ENCODE data around the gene PRSS21.

PRSS21 gene

DNA sequence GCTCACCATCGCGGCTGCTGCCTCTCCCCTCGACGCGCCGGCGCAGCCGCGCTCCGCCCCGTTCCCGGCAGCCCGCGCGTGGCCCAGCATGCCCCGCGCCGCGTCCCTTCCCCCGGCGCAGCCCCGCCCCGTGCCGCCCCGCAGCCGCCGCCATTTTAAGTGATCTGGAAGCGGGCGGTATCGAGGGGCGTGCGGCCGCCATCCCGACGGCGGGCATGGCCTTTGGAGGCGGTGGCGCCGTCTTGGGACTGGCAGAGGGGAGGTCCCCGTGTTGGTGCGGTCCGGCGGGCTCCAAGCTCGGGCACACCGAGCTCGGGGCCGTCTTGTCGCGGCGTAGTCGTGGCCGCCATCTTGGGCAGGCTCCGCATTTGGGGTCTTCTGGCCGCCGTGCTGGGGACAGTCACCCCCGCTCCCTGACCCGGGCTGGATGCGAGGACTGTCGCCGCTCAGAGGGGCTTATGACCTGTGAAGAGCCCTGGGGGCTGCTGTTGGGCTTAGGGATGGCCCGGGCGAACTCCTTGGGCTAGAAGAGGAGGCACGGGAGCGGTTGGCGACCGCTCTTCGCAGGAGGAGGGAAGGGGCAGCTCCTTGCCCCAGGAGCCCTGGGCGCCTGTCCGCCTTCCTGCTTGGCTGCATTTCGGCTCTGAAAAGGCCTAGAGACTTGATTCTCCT is 39.7 kb upstream of the PRSS21 start, which contains the start of gene ELOB:
Gene ELOB, minus strand, starts transcription at position 50 of the 672 bp plus-strand sequence. Its CDS starts 41 bp downstream, at position 9.
- DNase-seq (ENCODE audit: low spot score in 2 of 2) = peak; percentile 81 to 93
- H3K9me3 Mint-ChIP-seq = no peaks in the 10 kb centered on the region
- peak; percentile 93 for ATAC-seq

DNA sequence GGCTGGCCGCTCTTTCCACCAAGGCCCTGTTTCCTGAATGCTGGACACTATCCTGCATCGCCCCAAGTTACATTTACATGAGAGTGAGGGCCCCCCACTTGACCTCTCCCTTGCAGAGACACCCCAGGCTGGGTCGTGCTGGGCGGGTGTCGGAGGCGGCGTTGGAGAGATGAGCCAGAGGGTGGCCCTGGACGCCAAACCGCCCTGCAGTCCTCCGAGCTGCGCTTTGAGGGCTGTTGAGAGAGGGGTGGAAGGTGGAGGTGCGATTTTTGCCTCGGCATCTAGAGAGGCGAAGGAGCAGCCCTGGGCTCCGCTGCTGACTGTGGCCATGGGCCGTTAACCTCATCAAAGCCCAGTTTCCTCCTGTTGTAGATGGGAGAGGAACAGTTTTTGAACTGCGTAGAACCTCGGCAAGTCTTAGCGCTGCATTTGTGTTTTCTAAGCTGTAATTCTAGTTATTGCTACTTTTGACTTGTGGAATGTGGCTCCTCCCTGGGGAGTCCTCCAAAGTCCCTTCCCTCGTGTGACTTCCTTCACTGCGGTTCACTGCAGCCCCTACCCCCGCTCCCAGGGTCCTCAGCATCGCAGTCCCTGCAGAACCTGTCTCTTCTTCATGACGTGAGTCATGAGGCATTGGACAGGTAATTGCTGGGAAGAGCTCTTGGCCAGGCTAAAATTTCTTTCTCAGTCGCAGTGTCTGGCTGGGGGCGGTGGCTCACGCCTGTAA is 39.0 kb upstream of the PRSS21 start:
- Mint-ChIP-seq H3K36me3 (peaks cover 39% of the 10 kb centered on the region), H3K4me1 (peaks cover 36% of the 10 kb centered on the region), H3K9me3 (no peaks in the 10 kb centered on the region), H3K4me3 (peak overlapping the region; percentile 90), H3K27ac (peak overlapping the region; percentile 98)
- no peak for DNase-seq (ENCODE audit: low spot score in 2 of 2)
- peak; percentile 17 for ATAC-seq

More for the DNA sequence above, 39.7 kb upstream of the PRSS21 start, which contains the start of gene ELOB:
- Mint-ChIP-seq H3K36me3 (peaks cover 46% of the 10 kb centered on the region), H3K4me3 (peak within 1 kb of the TSS; percentile 90), H3K27ac (peak within 1 kb of the TSS; percentile 98), H3K4me1 (peaks cover 43% of the 10 kb centered on the region)

DNA sequence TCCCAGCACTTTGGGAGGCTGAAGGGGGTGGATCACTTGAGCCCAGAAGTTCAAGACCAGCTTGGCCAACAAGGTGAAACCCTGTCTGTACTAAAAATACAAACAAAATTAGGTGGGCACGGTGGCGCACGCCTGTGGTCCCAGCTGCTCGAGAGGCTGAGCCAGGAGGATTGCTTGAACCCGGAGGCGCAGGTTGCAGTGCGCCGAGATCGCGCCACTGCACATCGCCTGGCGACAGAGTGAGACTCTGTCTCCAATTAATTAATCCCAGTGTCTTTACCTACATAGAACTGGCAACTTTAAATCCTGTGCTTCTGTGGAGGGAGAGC is 38.4 kb upstream of the PRSS21 start:
- DNase-seq (ENCODE audit: low spot score in 2 of 2) (no peak), ATAC-seq (no peak)
- no peaks in the 10 kb centered on the region for H3K9me3 Mint-ChIP-seq
- H3K4me1 Mint-ChIP-seq = peaks cover 35% of the 10 kb centered on the region
- peak overlapping the region; percentile 90 for H3K4me3 Mint-ChIP-seq
- peak overlapping the region; percentile 98 for H3K27ac Mint-ChIP-seq
- H3K36me3 Mint-ChIP-seq = peaks cover 34% of the 10 kb centered on the region

DNA sequence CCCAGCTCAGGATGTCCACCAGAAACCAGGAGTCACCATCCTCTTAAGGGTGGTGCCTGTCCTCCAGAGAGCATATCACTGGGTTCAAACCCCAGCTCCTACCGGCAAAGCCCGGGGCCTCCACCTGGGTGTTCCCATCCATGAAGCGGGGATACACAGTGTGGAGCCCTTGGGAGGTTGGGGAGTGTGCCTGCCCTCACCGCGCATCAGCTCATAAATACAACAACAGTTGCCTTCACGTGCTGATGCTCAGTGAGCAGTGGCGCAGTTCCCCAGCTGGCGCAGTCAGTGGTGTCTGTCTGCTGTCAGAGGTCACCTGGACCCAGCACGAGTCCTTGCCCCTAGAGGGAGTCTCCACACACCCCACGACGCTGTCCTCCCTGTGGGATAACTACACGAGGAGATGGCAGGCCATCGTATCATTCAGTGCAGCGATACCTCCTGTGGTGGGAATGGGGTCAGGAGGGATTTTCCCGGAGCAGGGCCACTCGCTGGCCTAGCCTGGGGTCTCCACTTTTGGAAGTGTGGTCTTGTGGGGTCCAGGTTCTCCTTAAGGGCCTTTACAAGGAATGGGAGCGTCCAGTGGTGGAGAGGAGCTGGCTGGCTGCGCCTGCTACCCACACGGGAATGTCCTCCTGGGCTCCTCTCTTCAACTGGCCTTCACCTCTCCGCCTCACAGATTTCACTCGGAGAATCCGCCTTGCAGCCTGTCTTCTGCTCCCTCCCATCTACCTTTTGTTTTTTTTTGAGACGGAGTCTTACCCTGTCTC is 37.7 kb upstream of the PRSS21 start:
- peak overlapping the region; percentile 98 for H3K27ac Mint-ChIP-seq
- H3K36me3 Mint-ChIP-seq = peaks cover 27% of the 10 kb centered on the region
- ATAC-seq = no peak
- no peaks in the 10 kb centered on the region for H3K9me3 Mint-ChIP-seq
- H3K4me1 Mint-ChIP-seq = peaks cover 35% of the 10 kb centered on the region
- H3K4me3 Mint-ChIP-seq = peak overlapping the region; percentile 90
- no peak for DNase-seq (ENCODE audit: low spot score in 2 of 2)

DNA sequence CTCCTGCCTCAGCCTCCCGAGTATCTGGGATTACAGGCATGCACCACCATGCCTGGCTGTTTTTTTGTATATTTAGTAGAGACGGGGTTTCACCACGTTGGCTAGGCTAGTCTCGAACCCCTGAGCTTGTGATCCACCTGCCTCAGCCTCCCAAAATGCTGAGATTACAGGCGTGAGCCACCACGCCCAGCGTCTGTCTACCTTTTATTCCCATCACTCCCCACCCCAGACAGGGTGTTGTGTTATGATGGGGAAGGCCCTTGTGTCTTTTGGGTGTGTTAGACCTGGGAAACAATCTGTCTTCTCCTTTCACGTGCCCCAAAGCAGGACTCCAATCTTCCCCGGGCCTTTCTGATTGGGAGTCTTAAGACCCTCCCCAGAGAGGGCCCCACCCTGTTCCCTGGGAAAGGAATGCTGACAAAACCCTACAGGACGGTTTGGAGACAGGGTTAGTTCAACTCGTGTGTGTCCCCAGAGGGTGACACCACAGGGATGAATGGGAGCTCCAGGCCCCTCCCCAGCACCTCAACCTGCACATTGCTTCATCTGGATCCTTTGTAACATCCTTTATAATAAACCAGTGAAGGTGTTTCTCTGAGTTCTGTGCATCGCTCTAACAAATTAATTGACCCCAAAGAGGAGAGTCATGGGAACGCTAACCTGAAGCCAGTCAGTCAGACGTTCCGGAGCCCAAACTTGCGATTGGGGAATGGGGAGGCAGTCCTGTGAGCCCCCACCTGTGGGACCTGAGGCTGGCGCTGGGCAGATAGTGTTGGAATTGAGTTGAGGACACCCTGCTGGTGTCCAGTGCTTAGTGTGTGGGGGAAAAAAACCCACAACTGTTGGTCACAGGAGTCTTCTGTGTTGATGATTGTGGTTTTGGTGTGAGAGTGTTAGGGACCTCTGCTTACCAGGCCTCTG is 36.8 kb upstream of the PRSS21 start:
- DNase-seq (ENCODE audit: low spot score in 2 of 2) = no peak
- peak overlapping the region; percentile 90 for H3K4me3 Mint-ChIP-seq
- peaks cover 21% of the 10 kb centered on the region for H3K36me3 Mint-ChIP-seq
- H3K27ac Mint-ChIP-seq = peak overlapping the region; percentile 69
- H3K4me1 Mint-ChIP-seq = peaks cover 41% of the 10 kb centered on the region
- no peak for ATAC-seq
- H3K9me3 Mint-ChIP-seq = no peaks in the 10 kb centered on the region

DNA sequence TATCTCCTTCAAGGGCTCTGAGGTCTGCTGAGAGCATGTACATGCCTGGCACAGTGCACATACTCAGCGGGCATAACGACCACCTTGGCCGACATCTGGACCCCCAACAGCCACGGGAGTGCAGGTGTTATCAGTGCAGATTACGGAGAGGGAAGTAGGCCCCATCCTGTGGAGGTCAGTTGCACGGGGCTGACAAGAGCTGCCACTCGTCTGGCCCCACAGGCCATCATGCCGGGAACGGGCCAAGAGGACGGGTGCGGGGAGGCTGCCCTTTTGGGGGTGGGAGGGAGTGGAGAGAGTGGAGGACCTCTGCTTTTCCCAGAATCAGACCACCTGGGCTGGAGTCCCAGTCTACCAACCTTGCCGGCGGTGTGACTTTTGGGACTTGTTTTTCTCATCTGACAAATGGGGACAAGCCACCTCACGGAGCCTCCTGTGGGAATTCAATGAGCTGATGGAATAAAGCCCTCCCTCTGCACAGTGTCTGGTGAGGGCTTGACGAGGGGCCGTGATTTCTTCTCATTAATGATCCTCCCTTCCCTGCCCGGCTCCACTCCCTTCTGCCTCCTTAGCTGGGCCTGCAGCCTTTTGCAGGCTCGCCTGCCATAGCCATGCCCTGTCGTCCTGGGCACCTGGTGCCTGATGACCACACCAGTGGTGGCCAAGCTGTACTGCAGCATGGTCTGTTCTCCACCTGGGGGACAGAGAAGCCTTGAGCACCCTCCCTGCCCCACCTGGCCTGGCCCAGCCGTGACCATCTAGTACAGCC is 34.3 kb upstream of the PRSS21 start:
- Mint-ChIP-seq H3K36me3 (peaks cover 4% of the 10 kb centered on the region), H3K27ac (no peak overlapping the region), H3K4me1 (peaks cover 44% of the 10 kb centered on the region), H3K4me3 (no peak overlapping the region), H3K9me3 (no peaks in the 10 kb centered on the region)
- ATAC-seq (no peak), DNase-seq (ENCODE audit: low spot score in 2 of 2) (no peak)

DNA sequence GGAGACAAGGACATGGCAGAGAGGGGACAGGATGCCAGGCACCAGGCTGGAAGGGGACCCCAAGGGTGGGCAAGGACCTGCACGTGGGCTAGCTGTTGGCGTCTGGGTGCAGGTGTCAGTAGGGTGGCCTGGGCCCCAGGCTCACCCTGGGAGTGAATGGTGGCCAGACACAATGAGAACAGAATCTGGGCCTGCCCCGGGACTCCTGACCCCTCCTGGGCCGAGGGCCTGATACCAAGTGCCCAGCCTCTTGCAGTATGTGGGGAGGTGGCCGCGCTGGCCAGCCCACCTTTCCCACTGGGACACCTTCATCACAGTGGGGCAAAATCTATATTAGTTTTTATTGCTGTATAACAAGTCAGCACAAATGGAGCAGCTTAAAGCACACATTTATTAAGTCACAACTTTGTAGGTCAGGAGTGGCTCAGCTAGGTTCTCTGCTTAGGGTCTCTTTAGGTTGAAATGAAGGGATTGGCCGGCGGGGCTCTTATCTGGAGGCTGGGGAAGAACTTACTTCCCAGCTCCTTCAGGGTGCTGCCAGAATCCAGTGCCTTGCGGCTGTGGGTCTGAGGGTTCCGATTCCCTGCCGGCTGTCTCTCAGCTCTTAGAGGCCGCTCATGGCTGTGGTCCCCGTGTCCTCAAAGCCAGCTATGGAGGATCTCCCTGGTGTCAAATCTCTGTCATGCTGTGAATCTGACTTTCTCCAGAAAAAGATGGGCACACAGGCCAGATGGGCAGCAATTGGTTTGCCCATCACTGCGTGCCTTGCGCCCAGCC is 33.3 kb upstream of the PRSS21 start:
- ATAC-seq (no peak), DNase-seq (ENCODE audit: low spot score in 2 of 2) (no peak)
- Mint-ChIP-seq H3K27ac (peak overlapping the region; percentile 14), H3K4me1 (peaks cover 35% of the 10 kb centered on the region), H3K36me3 (no peaks in the 10 kb centered on the region), H3K4me3 (peak overlapping the region; percentile 82), H3K9me3 (no peaks in the 10 kb centered on the region)

DNA sequence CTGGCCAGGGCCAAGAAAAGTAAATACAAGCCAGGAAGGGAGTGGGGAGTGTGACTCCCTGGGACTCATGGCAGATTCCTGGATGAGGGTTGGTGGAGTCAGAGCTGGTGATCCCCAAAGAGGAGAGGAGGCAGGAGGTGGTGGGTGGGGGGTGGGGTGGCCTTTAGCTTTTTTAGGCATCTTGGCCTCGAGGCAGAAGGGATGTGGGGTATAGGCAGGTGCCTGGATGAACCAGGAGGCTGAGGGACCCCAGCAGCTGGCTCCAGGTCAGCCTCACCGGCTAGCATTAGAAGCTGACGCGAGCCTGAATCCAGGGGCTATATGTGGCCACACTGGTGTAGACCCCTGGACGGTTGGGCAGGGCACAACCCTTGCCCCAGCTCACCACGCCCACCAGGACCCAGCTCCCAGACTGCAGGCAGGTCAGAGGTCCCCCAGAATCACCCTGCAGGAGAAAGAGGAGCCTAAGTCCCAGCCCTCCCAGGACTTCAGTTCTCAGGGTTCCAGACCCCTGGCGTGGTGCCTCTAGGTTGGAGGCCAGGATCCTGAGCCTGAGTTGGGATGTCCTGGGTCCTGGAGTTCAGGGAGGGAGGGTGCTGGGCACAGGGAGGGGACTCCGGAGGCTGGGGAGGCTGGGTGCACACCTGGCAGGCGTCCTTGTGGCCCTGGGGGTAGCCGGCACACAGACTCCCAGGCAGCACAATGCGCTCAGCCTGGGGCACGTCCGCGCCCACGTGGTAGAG is 32.5 kb upstream of the PRSS21 start:
- peaks cover 33% of the 10 kb centered on the region for H3K4me1 Mint-ChIP-seq
- DNase-seq (ENCODE audit: low spot score in 2 of 2) (no peak), ATAC-seq (no peak)
- peak overlapping the region; percentile 82 for H3K4me3 Mint-ChIP-seq
- peak overlapping the region; percentile 78 for H3K27ac Mint-ChIP-seq
- H3K9me3 Mint-ChIP-seq = no peaks in the 10 kb centered on the region
- no peaks in the 10 kb centered on the region for H3K36me3 Mint-ChIP-seq

DNA sequence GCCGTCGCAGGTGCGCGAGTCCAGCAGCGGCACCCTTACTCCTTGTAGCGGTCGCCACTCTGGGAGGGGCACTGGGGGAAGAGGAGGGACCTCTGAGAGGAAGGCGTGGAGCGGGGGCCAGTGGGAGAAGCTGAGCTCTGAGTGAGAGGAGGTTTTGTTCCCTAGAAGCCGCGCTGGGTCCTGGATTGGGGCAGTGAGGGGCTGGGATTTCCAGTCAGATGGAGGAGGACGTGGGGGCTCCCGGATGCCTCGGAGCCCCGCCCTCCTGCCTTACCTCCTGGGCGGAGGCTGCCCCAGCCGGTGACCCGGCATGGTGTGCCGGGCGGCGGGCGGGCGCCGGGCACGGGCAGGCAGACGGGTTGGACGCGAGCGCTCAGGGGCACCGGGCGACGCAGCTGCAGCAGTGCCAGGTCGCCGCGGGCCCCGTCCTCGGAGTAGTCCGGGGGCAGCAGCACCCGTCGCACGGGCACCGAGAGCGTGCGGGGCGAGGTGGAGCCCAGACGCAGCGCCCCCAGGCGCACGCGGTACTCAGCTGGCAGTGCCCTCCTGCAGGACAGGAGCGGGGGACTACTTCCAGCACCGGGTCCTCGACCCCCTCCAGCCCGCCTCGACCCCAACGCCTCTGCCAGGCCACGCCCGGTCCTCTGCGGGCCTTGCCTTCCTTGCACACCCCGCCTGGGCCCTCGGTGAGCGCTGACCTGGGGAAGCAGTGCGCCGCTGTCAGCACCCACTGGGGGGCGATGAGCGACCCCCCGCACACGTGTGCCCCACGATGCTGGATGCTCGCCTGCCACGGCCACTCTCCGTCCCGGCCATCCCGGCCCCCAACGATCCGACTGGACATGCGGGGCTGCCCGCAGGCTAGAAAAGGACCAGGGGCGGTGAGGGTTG is 31.7 kb upstream of the PRSS21 start:
- peak overlapping the region; percentile 82 for H3K4me3 Mint-ChIP-seq
- no peaks in the 10 kb centered on the region for H3K36me3 Mint-ChIP-seq
- DNase-seq (ENCODE audit: low spot score in 2 of 2) (peak in 1 of 2 donors; percentile 36), ATAC-seq (peak; percentile 75)
- peak overlapping the region; percentile 78 for H3K27ac Mint-ChIP-seq
- no peaks in the 10 kb centered on the region for H3K9me3 Mint-ChIP-seq
- H3K4me1 Mint-ChIP-seq = peaks cover 31% of the 10 kb centered on the region

DNA sequence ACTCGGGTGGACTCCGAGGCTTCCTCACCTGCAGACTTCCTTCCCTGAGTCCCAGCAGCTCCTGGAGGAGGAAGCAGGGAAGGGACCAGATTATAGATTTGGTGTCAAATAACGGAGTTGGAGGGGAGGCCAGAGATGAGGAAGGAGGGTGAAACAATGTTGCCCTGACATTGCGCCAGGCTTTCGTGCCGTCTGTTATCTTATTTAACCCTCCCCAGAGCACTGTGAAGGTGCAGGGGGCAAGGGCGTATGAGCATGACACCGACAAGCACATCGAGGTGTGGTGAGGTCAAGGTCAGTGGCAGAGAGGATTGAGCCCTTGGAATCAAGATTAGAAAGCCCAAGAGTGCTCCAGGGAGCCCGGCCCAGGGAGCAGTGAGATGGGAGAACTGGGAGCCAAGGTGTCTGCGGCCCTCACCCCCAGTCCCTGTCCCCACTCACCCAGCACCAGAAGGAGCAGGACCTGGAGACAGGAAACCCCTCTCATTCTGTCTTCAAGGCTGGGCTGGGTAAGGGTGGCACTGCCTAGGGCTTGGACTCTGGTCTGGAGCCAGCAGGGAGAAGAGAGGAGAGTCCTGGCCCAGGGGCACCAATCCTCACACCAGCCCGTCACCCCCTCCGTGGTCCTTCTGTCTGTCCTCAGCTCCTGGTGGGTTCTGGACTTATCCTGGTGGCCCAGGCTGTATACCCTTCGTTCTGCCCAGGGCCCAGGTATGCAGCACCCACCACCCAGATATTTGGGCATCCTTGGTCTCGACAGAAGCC is 30.8 kb upstream of the PRSS21 start:
- DNase-seq (ENCODE audit: low spot score in 2 of 2) (no peak), ATAC-seq (no peak)
- no peaks in the 10 kb centered on the region for H3K36me3 Mint-ChIP-seq
- H3K27ac Mint-ChIP-seq = no peak overlapping the region
- peaks cover 24% of the 10 kb centered on the region for H3K4me1 Mint-ChIP-seq
- no peaks in the 10 kb centered on the region for H3K9me3 Mint-ChIP-seq
- peak overlapping the region; percentile 82 for H3K4me3 Mint-ChIP-seq

DNA sequence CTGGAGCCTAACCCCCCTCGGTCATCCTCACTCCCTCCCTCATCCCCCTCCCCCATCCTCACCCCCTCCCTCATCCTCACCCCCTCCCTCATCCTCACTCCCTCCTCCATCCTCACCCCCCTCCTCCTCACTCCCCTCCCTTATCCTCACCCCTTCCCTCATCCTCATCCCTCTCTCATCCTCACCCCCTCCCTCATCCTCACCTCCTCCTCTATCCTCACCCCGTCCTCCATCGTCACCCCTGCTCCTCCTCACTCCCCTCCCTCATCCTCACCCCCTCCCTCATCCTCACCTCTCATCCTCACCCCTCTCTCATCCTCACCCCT is 30.2 kb upstream of the PRSS21 start:
- Mint-ChIP-seq H3K27ac (no peak overlapping the region), H3K4me3 (peak overlapping the region; percentile 82)

DNA sequence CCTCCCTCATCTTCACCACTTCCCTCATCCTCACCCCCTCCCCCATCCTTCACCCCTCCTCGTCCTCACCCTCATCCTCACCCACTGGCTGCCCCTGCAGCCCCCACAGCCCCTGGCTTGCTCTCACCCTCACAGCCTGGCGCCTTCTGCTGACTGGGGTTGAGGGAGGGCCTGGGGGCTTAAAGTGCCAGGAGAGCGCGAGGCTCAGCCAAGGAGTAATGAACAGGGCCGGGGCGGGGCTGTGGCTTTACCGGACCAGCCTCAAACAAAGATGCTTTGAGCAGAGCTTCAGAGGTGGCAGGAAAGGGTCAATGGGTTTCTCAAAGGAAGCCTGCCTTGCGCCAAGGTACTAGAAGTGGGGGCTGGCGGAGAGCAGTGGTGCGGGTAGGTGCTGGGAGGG is 29.6 kb upstream of the PRSS21 start, which contains the start of gene PRSS33:
Gene PRSS33, minus strand, starts transcription at position 155 of the 400 bp plus-strand sequence. CDS start 1,013 bp downstream, outside the sequence.
- Mint-ChIP-seq H3K4me1 (peaks cover 24% of the 10 kb centered on the region), H3K9me3 (no peaks in the 10 kb centered on the region), H3K27ac (no peak within 1 kb of the TSS), H3K36me3 (no peaks in the 10 kb centered on the region), H3K4me3 (peak within 1 kb of the TSS; percentile 82)
- DNase-seq (ENCODE audit: low spot score in 2 of 2) = no peak
- ATAC-seq = no peak

More for the DNA sequence above, 30.2 kb upstream of the PRSS21 start:
- DNase-seq (ENCODE audit: low spot score in 2 of 2) (no peak), ATAC-seq (no peak)
- Mint-ChIP-seq H3K4me1 (peaks cover 24% of the 10 kb centered on the region), H3K36me3 (no peaks in the 10 kb centered on the region), H3K9me3 (no peaks in the 10 kb centered on the region)
